GM23248 (cell line): ENCODE results near the gene KIF26A.

Source experiments
- EZH2 ChIP-seq: fragments of 200-600 bp; sonication (generic); IDR thresholded peaks from 2 replicates; pipeline ENCODE4 v1.6.1; 2018; ENCODE audit warnings: antibody characterized with exemption, mild to moderate bottlenecking; ENCODE audit not compliant: insufficient read depth, poor library complexity, severe bottlenecking
- EZH2phosphoT487 ChIP-seq: fragments of 200-600 bp; sonication (generic); IDR thresholded peaks from 2 replicates; pipeline ENCODE4 v1.6.1; 2018; ENCODE audit warnings: antibody characterized with exemption, moderate library complexity, mild to moderate bottlenecking, low read depth; ENCODE audit not compliant: insufficient read depth

DNA sequence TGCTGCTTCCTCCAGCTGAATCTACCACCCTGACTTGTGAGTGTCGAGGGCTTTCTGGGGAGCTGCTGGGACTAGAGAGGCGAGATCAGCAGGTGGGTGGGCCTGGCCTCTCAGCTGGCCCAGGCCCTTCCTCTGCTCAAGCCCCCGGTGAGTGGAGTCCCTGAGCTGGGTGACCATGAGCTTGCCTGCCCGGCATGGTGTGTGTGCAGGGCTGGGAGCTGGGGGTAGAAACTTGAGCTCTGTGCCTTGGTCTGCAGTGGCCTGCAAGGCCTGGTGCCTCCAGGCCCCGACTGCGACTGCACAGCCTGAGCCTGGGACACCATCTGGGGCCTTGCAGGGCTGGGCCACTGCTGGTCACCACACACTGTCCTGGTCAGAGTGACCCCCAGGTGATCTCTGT is 67.4 kb downstream of the KIF26A start:
- TF ChIP-seq EZH2phosphoT487: no peak
- no peak for TF ChIP-seq EZH2
